Erythroblast (primary cell): ENCODE measurements around the gene SOX2.

Experiments used
- GATA1 ChIP-seq: IDR thresholded peaks from 2 replicates; pipeline ENCODE4 v1.6.1; 2011; ENCODE audit warnings: low read depth, mild to moderate bottlenecking, control low read depth, low read length, moderate library complexity
- POLR2A ChIP-seq: IDR thresholded peaks from 2 replicates; pipeline ENCODE4 v1.6.1; 2011; ENCODE audit warnings: mild to moderate bottlenecking, low read length

GRCh38 chr3:181711325-181712135, at the start of gene SOX2:
- TF ChIP-seq POLR2A (no peak), GATA1 (no peak)
